Measurements from ENCODE around the gene ABCA8.

ABCA8 gene

DNA sequence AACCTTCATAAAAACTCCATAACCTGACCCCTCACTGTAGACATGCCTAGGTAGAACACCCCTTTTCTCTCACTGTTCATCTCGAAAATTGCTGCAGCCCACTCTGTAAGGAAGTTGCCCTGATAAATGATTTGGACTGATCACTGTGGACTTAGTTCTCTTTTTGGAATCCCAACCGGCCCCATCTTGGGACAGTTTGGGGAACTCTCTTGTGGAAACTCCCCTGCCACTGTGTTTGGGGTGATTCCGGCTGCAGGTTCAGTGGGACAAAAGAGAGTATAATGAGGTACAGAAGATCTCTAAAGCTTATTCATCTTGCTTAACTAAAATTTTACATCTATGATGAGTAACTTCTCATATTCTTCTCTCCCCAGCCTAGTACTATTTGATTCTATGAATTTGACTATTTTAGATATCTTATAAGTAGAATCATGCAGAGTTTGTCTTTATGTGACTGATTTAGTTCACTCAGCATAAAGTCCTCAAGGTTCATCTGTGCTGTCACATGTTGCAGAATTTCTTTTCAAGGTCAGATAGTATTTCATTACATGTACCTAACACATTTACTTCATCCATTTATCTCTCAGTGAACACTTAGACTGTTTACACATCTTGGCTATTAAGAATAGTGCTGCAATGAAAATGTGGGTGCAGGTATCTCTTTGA, 84.9 kb downstream of the ABCA8 start:
- DNase-seq (ENCODE audit: low spot score), result no peak

- no peak for DNase-seq (ENCODE audit: low spot score)
These were observed 86.5 kb downstream of the ABCA8 start for GRCh38 chr17:68868708-68869107.

DNA sequence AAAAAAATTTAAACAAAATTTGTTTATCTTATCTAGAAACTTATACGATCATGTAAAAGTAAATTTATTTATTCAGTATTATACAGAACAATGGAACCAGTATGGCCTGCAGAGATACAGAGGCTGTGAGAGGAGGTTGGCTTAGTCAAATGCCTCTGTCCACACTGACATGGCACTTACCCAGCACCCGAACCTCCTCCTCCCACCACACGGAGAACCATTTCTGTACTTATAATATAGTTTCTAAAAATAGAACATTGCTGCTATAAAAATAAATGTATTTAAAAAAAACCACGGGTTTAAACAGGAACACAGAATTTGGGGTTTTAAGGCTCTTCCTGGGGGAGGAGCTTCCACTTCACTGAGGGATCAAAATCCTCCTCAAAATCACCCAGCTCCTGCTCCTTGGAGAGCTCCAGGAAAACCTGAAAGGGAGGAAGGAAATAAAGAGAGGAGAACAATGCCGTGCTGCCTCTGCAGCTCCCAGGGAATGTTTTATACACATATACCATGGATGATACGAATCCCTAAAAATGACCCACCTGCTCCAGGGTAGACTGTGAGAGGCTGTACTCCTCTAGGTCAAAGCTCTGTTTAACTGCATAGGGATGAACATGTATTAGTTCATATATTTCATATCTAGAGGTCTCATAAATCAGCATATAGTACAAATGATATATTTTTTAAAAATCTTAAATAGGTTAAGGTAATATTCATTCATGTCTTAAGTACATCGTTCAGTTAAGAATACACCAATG, 87.3 kb downstream of the ABCA8 start:
- no peak for DNase-seq (ENCODE audit: low spot score)

GRCh38 chr17:68865584-68865983, 89.6 kb downstream of the ABCA8 start:
- DNase-seq (ENCODE audit: low spot score), result no peak

- no peak for DNase-seq (ENCODE audit: low spot score)
These were observed 92.0 kb downstream of the ABCA8 start for GRCh38 chr17:68863091-68863652.

GRCh38 chr17:68861602-68862001, 93.6 kb downstream of the ABCA8 start:
- DNase-seq (ENCODE audit: low spot score), result no peak

GRCh38 chr17:68860941-68861340, 94.3 kb downstream of the ABCA8 start:
- no peak for DNase-seq (ENCODE audit: low spot score)

GRCh38 chr17:68854452-68854851, 100.7 kb downstream of the ABCA8 start:
- DNase-seq (ENCODE audit: low spot score), result no peak

DNA sequence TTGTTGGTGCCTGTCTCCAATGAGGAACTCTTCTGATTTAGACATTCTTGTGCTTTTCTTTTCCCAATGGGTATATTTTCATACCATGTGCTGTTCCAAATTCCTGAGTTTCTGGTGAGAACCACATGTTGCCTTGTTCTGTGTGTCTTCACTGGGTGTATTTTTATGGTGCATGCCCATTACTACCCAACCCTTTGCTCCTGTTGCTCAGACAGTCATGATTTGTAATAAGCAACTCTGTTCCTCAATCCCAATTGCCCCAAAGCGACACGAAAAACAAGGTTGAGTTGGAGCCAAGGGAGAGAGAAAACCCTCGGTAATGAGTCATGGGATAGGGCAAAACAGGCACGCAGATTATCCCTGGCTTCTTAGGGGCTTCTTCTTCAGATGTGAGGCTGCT, 101.8 kb downstream of the ABCA8 start:
- no peak for DNase-seq (ENCODE audit: low spot score)

DNA sequence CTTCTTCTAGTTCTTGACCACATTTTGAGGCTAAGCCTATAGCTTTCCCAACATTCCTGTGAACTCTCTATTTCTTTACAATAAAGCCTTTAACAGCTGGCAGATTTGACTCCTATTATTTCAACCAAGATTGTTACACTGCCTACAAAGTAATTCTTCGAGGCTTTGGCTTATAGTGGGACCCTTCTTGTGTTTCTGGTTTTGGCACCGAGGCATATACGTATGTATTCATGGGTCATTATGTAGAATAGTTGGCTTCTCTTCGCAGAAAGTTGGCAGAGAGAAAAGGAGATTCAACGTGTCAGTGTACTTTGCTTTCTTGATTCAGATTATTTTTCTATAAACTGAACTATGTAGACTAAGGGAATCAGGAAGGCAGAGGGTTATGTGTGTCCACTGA, 102.2 kb downstream of the ABCA8 start:
- DNase-seq (ENCODE audit: low spot score), result no peak

DNA sequence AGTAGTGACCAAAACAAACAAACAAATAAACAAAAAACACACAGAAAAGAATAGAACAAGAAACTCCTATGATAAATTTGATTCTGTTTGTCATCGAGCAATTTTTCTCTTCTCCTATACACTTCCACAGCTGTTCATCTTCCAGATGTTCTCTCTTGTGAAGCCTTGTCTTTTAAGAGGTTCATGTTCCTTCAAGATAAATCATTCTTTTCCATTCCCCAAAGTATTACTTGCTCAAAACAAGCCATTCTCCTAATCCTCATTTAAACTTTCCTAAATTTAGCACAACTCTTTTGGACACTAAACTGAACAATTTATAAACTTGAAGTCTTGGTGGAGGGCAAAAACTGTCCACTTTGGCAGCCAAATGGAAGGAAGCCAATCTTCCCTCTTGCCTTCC, 103.3 kb downstream of the ABCA8 start:
- no peak for DNase-seq (ENCODE audit: low spot score)

DNA sequence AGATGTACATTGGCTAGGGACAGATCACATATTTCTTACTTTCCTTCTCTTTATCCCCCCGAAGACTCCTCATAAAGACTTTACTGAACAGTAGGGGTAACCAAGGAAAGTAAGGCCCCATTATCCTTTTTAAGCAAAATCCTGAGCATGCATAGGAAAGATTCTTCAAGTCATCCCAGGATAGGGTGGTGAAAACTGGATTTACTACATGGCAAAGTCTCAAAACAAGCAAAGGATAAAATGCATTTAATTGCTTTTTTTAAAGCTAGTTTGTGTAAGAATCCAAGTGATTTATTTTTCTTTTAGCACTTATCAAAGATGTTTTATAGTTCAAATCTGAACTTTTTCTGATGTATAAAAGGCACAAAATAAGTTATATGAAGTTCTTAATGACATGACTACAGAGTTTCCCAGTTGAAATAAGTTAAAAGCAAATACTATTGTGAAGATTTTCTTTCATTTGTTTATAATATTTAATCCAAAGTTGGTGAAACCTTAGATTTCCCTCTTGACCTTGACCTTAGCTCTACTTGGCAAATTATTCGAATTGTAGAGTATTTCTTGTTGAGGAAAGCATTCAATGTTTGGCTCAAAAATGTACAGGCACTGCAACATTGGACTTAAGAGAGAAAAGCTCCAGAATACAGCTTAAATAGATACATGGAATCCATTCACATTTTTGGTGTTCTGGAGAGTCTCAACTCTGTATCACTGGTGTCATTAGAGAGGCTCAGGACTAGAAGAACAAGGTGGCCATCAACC, 104.3 kb downstream of the ABCA8 start:
- no peak for DNase-seq (ENCODE audit: low spot score)

DNA sequence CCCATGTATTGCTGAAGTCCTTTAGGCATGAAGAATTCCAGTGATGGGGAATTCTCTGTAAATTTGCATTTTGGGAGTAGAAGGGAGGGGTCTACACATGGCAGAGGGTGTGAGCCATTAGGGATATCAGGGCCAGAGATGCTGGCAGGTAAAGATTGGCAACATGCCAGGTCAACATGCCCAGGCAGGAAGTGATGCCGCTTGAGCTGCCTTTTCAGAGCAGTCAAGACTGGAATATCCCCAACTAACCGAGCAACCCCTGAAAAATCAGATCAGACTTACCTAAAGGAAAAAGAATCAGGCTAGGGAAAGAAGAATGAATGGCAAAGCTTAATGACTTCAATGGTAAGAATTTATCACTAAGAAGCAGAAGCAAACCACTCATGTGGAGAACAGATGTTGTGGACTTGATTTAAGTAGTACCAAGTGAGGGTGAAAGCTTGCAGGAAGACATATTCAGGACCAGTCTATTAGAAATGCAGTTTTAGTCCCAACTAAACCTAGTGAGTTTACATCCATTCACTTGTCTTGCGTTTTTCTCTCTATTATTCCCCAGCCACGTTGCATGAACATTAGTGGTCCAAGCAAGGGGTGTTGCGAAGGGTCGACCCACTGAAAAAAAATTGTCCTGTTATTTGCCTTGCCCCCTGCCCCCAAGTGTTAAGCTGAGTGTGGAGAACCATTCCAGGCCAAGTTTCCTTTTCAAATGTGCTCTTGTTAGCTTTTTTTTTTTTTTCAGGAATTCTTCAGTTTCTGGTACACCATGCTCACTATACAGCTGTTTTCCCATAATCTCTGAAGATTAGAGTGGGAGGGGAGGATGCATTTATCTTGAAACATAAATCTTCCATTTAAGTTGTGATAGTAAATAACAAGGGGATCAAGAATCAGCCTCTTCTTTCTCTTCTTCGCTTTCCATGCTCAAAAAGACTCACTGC, 105.2 kb downstream of the ABCA8 start:
- no peak for DNase-seq (ENCODE audit: low spot score)

GRCh38 chr17:68847711-68848110, 107.5 kb downstream of the ABCA8 start:
- no peak for DNase-seq (ENCODE audit: low spot score)

DNA sequence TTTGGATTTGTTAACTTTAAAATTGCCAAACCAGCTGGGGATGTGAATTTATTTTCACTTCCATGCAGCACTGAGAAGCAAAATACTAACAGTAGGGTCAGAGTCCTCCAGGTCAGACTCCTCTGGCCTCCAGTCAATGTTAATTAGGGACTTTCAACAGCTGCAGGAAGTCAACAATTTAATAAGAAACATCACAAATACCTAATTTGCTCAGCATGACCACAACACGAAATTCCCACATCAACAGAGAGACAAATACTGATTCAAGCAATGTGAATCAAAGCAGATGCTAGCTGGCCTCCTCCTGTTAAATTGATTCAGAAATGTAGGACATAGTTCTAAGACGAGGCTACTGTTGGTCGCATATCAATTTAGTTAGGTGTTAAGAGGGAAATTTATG, 111.7 kb downstream of the ABCA8 start:
- DNase-seq (ENCODE audit: low spot score), result no peak

DNA sequence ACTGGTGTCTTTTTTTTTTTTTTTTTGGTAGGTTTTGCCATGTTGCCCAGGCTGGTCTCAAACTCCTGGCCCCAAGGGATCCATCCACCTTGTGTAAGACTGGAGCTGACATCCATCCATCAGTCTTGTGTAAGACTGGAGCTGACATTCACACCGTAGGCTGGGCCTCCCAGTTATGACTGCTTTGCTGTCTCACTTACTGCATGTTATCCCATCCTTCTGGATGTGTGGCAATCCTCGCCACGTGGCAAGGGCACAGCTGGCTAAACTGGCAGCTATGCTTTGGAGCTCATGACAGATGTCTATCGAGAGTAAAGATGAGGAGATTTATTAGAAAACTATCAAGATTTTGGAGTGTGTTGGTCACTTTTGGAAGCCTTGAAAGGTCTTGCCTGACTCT, 115.1 kb downstream of the ABCA8 start:
- peak; percentile 17 for DNase-seq (ENCODE audit: low spot score)

DNA sequence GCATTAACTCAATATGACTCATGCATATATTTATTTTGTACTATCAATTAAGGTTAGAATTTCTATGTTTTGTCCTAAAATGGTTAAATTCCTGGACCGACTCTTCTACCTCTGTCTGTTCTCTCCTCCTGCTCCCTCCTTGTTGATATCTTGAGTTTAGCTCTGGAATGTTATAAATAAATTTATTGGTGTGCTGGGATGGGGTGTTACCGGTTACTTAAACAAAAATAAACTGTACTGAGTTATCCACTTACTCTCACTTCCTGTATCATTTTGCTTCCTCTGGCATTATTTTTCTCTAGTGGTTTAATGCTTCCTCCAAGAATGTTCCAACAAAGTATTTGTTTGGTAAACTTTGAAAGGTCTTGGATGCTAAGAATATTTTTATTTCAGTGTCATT, 120.1 kb downstream of the ABCA8 start:
- no peak for DNase-seq (ENCODE audit: low spot score)

DNA sequence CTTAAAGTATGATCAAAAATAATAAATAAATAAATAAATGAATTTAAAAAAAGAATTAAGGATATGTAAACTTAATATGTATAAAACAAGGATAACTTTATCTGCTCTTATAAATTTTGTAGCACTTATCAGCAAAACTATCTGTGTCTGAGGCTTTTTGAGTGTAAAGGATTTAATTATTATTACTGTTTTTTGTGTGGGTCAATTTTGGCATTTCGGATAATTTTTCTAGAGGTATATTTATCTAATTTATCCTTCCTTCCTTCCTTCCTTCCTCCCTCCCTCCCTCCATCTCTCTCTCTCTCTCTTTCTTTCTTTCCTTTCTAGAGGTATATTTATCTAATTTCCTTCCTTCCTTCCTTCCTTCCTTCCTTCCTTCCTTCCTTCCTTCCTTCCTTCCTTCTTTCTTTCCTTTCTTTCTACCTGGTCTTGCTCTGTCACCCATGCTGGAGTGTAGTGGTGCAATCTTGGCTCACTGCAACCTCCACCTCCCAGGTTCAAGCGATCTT, 120.8 kb downstream of the ABCA8 start:
- DNase-seq (ENCODE audit: low spot score), result no peak

- DNase-seq (ENCODE audit: low spot score), result peak; percentile 18
These were observed 122.9 kb downstream of the ABCA8 start for GRCh38 chr17:68832109-68832802.

DNA sequence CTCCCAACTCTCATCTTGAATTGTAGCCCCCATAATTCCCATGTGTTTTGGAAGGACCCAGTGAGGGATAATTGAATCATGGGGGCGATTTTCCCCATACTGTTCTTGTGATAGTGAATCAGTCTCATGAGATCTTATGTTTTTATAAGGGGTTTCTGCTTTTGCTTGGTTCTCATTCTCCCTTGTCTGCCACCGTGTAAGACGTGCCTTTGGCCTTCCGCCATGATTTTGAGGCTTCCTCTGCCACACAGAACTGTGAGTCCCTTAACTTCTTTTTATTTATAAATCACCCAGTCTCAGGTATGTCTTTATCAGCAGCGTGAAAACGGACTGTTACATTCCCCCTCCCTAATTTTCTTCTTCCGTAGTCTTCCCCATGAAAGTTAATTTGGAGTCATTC, 124.0 kb downstream of the ABCA8 start:
- no peak for DNase-seq (ENCODE audit: low spot score)

GRCh38 chr17:68830313-68830712, 124.9 kb downstream of the ABCA8 start:
- no peak for DNase-seq (ENCODE audit: low spot score)

Measured in putamen (tissue), 1 donor.